Measurements from ENCODE around the gene SUCLG2. TPM values are rescaled to one million over a fixed set of nuclear protein-coding genes. Genes with fewer than 3 reads are reported as not detected.

Gene SUCLG2
- total and polyA plus RNA-seq, 9 of the 15 experiments (the other 6 are each of a cell fraction or from before 2014, with no cell fraction given): 10.1 to 41.4 (median 29.0) TPM

DNA sequence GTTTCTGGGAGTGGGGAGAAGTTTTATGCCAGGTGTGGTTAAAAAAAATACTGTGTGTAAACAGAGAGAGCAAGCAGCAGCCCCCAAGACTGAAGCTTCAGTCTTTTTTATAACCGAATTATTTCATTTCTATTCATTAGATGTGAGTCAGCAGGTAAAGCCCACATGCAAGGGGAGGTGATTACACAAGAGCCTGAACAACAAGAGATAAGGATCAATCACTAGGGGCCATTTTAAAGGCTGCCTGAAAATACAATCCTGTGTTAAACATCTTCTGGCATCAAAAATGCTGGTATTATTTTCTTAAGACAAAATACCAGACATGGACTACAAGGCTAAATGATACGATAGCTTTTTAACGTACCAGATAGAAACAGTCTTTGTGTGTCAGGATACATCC is 217.3 kb downstream of the SUCLG2 start:
- BruUV-seq (replicated peaks): no TSS peak
- TF ChIP-seq, protein P1, sequence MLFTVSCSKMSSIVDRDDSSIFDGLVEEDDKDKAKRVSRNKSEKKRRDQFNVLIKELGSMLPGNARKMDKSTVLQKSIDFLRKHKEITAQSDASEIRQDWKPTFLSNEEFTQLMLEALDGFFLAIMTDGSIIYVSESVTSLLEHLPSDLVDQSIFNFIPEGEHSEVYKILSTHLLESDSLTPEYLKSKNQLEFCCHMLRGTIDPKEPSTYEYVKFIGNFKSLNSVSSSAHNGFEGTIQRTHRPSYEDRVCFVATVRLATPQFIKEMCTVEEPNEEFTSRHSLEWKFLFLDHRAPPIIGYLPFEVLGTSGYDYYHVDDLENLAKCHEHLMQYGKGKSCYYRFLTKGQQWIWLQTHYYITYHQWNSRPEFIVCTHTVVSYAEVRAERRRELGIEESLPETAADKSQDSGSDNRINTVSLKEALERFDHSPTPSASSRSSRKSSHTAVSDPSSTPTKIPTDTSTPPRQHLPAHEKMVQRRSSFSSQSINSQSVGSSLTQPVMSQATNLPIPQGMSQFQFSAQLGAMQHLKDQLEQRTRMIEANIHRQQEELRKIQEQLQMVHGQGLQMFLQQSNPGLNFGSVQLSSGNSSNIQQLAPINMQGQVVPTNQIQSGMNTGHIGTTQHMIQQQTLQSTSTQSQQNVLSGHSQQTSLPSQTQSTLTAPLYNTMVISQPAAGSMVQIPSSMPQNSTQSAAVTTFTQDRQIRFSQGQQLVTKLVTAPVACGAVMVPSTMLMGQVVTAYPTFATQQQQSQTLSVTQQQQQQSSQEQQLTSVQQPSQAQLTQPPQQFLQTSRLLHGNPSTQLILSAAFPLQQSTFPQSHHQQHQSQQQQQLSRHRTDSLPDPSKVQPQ (CRISPR knock-in tag; IDR thresholded peaks at IDR 0.05; ENCODE audit: borderline replicate concordance): no peak
- peak; percentile 67 for TF ChIP-seq CEBPB (tag; IDR thresholded peaks at IDR 0.05)
- ChIA-PET POLR2A (no interaction called here), CTCF (ENCODE audit: low intra/inter-chr PET ratio) (no interaction called here)
- FAIRE-seq (no peak), DNase-seq (ENCODE audit: extremely low read depth in 1 of 4, low spot score in 3 of 4) (peak in 1 of 4 experiments; percentile 8), ATAC-seq (no peak)
- no peak overlapping the region for H3K9ac ChIP-seq (ENCODE audit: insufficient read depth in 1 of 2, low read depth in 2 of 2, low read length in 2 of 2)
- H3K27me3 ChIP-seq (ENCODE audit: control insufficient read depth in 2 of 2, insufficient read depth in 2 of 2, low read length in 2 of 2): no peaks in the 10 kb centered on the region
- in situ Hi-C loops (cut with MboI): no loop called here
- intact Hi-C loops (cut with micrococcal nuclease): no loop called here
- no peaks in the 10 kb centered on the region for H3K79me2 ChIP-seq (ENCODE audit: control insufficient read depth, insufficient read depth, low read length)
- H3K4me2 ChIP-seq (ENCODE audit: insufficient read depth, low read length): no peak overlapping the region
- no peaks in the 10 kb centered on the region for H3K9me1 ChIP-seq (ENCODE audit: control insufficient read depth, insufficient read depth, low read length)
- no peaks in the 10 kb centered on the region for H3K36me3 ChIP-seq (ENCODE audit: control insufficient read depth, insufficient read depth, low read length)
- H3K27ac ChIP-seq (ENCODE audit: extremely low read depth, low read depth, low read length): no peak overlapping the region
- H3K4me3 ChIP-seq: no peak overlapping the region
- no peaks in the 10 kb centered on the region for H4K20me1 ChIP-seq (replicated peaks; ENCODE audit: control insufficient read depth, insufficient read depth, low read length)
- 59% methylated on average over 3 of the region's 3 CpGs for WGBS (ENCODE audit: insufficient coverage, low coverage, missing lambda C conversion rate)
- H2AFZ ChIP-seq (ENCODE audit: low read depth, low read length): no peak overlapping the region
- no peaks in the 10 kb centered on the region for H3K9me3 ChIP-seq (replicated peaks; ENCODE audit: control insufficient read depth, insufficient read depth, low read depth, low read length)
- H3K4me1 ChIP-seq (replicated peaks in 1 of 2; ENCODE audit: control insufficient read depth in 2 of 2, insufficient read depth in 2 of 2, low read length in 2 of 2): no peaks in the 10 kb centered on the region

DNA sequence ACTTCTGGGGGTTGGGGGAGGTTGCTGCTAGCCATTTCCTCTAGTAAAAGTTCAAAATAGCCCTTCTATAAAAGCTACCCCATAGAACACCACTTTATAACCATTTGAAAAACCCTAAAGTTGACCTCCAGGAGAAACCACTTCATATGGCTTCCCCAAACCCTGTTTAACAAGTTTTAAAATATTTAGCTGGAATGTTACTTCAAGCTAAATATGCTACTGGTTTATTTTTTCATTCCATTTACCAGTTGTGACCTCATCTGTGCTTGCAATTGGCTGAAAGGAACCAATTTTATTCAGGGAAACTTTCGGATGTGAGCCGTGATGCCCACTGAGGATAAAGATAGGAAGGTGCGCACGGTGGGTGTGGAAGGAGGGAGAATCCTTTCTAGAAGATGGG is 221.3 kb downstream of the SUCLG2 start:
- Histone ChIP-seq H3K9me1 (ENCODE audit: control insufficient read depth, insufficient read depth, low read length) (no peaks in the 10 kb centered on the region), H3K9me3 (replicated peaks; ENCODE audit: control insufficient read depth, insufficient read depth, low read depth, low read length) (no peaks in the 10 kb centered on the region), H3K4me2 (ENCODE audit: insufficient read depth, low read length) (no peak overlapping the region), H3K27me3 (ENCODE audit: control insufficient read depth in 2 of 2, insufficient read depth in 2 of 2, low read length in 2 of 2) (no peaks in the 10 kb centered on the region), H3K27ac (ENCODE audit: extremely low read depth, low read depth, low read length) (no peak overlapping the region), H3K36me3 (ENCODE audit: control insufficient read depth, insufficient read depth, low read length) (no peaks in the 10 kb centered on the region), H3K9ac (ENCODE audit: insufficient read depth in 1 of 2, low read depth in 2 of 2, low read length in 2 of 2) (no peak overlapping the region), H2AFZ (ENCODE audit: low read depth, low read length) (no peak overlapping the region), H3K4me3 (no peak overlapping the region), H4K20me1 (replicated peaks; ENCODE audit: control insufficient read depth, insufficient read depth, low read length) (no peaks in the 10 kb centered on the region), H3K79me2 (ENCODE audit: control insufficient read depth, insufficient read depth, low read length) (no peaks in the 10 kb centered on the region), H3K4me1 (replicated peaks in 1 of 2; ENCODE audit: control insufficient read depth in 2 of 2, insufficient read depth in 2 of 2, low read length in 2 of 2) (no peaks in the 10 kb centered on the region)
- in situ Hi-C loops (cut with MboI): no loop called here
- FAIRE-seq: no peak
- intact Hi-C loops (cut with micrococcal nuclease): no loop called here
- DNase-seq (ENCODE audit: extremely low read depth in 1 of 4, low spot score in 3 of 4): no peak
- ChIA-PET POLR2A (no interaction called here), CTCF (ENCODE audit: low intra/inter-chr PET ratio) (no interaction called here)
- BruUV-seq (replicated peaks): no TSS peak
- ATAC-seq: no peak
- WGBS (ENCODE audit: insufficient coverage, low coverage, missing lambda C conversion rate): 98% methylated on average over 4 of the region's 4 CpGs
- TF ChIP-seq, protein P2, sequence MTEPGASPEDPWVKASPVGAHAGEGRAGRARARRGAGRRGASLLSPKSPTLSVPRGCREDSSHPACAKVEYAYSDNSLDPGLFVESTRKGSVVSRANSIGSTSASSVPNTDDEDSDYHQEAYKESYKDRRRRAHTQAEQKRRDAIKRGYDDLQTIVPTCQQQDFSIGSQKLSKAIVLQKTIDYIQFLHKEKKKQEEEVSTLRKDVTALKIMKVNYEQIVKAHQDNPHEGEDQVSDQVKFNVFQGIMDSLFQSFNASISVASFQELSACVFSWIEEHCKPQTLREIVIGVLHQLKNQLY (CRISPR knock-in tag; conservative IDR thresholded peaks at IDR 0.05): no peak
- TF ChIP-seq NR3C1 (CRISPR knock-in tag; IDR thresholded peaks at IDR 0.05) (no peak), ZNF583 (CRISPR knock-in tag; IDR thresholded peaks at IDR 0.05) (no peak)
- TF ChIP-seq, protein P3, sequence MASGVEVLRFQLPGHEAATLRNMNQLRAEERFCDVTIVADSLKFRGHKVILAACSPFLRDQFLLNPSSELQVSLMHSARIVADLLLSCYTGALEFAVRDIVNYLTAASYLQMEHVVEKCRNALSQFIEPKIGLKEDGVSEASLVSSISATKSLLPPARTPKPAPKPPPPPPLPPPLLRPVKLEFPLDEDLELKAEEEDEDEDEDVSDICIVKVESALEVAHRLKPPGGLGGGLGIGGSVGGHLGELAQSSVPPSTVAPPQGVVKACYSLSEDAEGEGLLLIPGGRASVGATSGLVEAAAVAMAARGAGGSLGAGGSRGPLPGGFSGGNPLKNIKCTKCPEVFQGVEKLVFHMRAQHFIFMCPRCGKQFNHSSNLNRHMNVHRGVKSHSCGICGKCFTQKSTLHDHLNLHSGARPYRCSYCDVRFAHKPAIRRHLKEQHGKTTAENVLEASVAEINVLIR (CRISPR knock-in tag; IDR thresholded peaks at IDR 0.05): no peak
- TF ChIP-seq, protein P4, sequence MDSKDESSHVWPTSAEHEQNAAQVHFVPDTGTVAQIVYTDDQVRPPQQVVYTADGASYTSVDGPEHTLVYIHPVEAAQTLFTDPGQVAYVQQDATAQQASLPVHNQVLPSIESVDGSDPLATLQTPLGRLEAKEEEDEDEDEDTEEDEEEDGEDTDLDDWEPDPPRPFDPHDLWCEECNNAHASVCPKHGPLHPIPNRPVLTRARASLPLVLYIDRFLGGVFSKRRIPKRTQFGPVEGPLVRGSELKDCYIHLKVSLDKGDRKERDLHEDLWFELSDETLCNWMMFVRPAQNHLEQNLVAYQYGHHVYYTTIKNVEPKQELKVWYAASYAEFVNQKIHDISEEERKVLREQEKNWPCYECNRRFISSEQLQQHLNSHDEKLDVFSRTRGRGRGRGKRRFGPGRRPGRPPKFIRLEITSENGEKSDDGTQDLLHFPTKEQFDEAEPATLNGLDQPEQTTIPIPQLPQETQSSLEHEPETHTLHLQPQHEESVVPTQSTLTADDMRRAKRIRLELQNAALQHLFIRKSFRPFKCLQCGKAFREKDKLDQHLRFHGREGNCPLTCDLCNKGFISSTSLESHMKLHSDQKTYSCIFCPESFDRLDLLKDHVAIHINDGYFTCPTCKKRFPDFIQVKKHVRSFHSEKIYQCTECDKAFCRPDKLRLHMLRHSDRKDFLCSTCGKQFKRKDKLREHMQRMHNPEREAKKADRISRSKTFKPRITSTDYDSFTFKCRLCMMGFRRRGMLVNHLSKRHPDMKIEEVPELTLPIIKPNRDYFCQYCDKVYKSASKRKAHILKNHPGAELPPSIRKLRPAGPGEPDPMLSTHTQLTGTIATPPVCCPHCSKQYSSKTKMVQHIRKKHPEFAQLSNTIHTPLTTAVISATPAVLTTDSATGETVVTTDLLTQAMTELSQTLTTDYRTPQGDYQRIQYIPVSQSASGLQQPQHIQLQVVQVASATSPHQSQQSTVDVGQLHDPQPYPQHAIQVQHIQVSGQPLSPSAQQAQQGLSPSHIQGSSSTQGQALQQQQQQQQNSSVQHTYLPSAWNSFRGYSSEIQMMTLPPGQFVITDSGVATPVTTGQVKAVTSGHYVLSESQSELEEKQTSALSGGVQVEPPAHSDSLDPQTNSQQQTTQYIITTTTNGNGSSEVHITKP (IDR thresholded peaks at IDR 0.05; ENCODE audit: partially characterized antibody): no peak

Measured in K562 (cell line).